Pancreas (tissue), 10 donors: ENCODE results near the gene ALOX5AP. TPM values are rescaled to one million over a fixed set of nuclear protein-coding genes. Genes with fewer than 3 reads are reported as not detected.

Source experiments
- ATAC-seq, 4 donors: fragments of 200-7000 bp; cut with Tn5 transposase; one replicate each; pipeline versions ENCODE4 v1.8.0 to v1.9.1; 2020; ENCODE audit warnings: mild to moderate bottlenecking in 4 of 4, moderate library complexity in 4 of 4
- DNase-seq, 6 donors: peaks; one replicate each; pipeline ENCODE4 v3.0.0-alpha.2; 2020
- FAIRE-seq: peaks from 2 replicates; lab custom pipeline; 2012; peaks lifted over from hg19 to GRCh38; lab: Jason Lieb, UNC
- H3K27ac ChIP-seq, 4 donors: fragments of 200-600 bp; sonication (generic); 1 replicate in 3 of 4; 2 replicates in 1 of 4; pipeline versions ENCODE4 v1.5.0 to v1.8.0; 2020
- H3K27me3 ChIP-seq, 4 donors: fragments of 200-600 bp; one replicate each; pipeline ENCODE4 v1.8.0; 2021
- H3K36me3 ChIP-seq, 3 donors: fragments of 200-600 bp; sonication (generic) in 1 of 3; one replicate each; pipeline versions ENCODE4 v1.5.0 to v1.8.0; 2020 to 2021
- H3K4me1 ChIP-seq, 3 donors: fragments of 200-600 bp; one replicate each; pipeline ENCODE4 v1.8.0; 2021
- H3K4me3 ChIP-seq, 4 donors: fragments of 200-600 bp; sonication (generic) in 2 of 4; one replicate each; pipeline versions ENCODE4 v1.5.0 to v1.8.0; 2020 to 2021
- H3K9me3 ChIP-seq, 4 donors: fragments of 200-600 bp; one replicate each; pipeline ENCODE4 v1.8.0; 2021
- CTCF ChIP-seq, 4 donors: fragments of 200-600 bp; sonication (generic) in 3 of 4; IDR thresholded peaks; one replicate each; pipeline versions ENCODE4 v1.5.0 to v1.8.0; 2021; ENCODE audit warnings: antibody characterized with exemption in 4 of 4
- WGBS, 2 donors: extraction: QIAGEN DNeasy Blood & Tissue Kit; methylation state at CpG; one replicate each; pipeline ENCODE4 v1.1.7; 2013; 5-methylcytosine and 5-hydroxymethylcytosine counted together
- intact Hi-C, 3 donors: fragments of 100-400 bp; cut with DNase I; formaldehyde crosslinking; loops; one replicate each; pipeline versions ENCODE4 v1.11.1 to v1.14.2; 2022
- polyA plus RNA-seq, 2 donors: library from polyadenylated mRNA; stranded (reverse); fragments of 200-250 nt; gene quantifications; one replicate each; pipeline ENCODE4 v1.2.3, GENCODE V29; 2013
- total RNA-seq, 6 donors: library from RNA; stranded (reverse); fragmentation: NEBNext Ultra II Directional in 4 of 6; extraction: Animal tissue kit (Norgen Biotek cat#: 25700) in 4 of 6; gene quantifications; one replicate each; pipeline versions ENCODE4 v1.2.1 to v1.2.4, GENCODE V29; 2021 to 2023
- donor health status: healthy with polysubstance abuse.
- donor health status: DM: no; HTN: no; CAD: no; lungs with moderate emphysema.
- donor health status: DM: no; HTN: no; CAD: no.
- donor health status: control.
- donor health status: control.
- donor health status: Bipolar disorder and iron deficiency.
- donor health status: DM: yes; HTN: yes; CAD: no.
- donor health status: DM: no; HTN: no; CAD: no.
- donor health status: DM: no; HTN: no; CAD: no.
- donor health status: DM: yes; HTN: yes; CAD: no.

ALOX5AP gene
- total and polyA plus RNA-seq, 8 donors: 1.3 to 33.2 (median 3.6) TPM

GRCh38 chr13:30757026-30757742 lies 21.8 kb downstream of the ALOX5AP start:
- no peaks in the 10 kb centered on the region for H3K36me3 ChIP-seq
- no peak for FAIRE-seq
- peaks cover 0 to 3% (median 0%) of the 10 kb centered on the region in 3 donors for H3K4me1 ChIP-seq
- TF ChIP-seq CTCF (IDR thresholded peaks at IDR 0.05): no peak
- no peak overlapping the region for H3K4me3 ChIP-seq
- ATAC-seq: no peak
- H3K27me3 ChIP-seq: no peaks in the 10 kb centered on the region
- H3K27ac ChIP-seq: no peak overlapping the region
- intact Hi-C loops: no loop called here
- WGBS, 2 donors: 58 to 59% methylated on average over 9 of the region's 9 CpGs
- DNase-seq: no peak
- H3K9me3 ChIP-seq: no peaks in the 10 kb centered on the region

GRCh38 chr13:30759748-30760147 lies 24.4 kb downstream of the ALOX5AP start:
- intact Hi-C loops: no loop called here
- Histone ChIP-seq H3K4me1 (no peaks in the 10 kb centered on the region), H3K27ac (no peak overlapping the region), H3K9me3 (no peaks in the 10 kb centered on the region), H3K36me3 (no peaks in the 10 kb centered on the region), H3K4me3 (no peak overlapping the region), H3K27me3 (no peaks in the 10 kb centered on the region)
- ATAC-seq (no peak), FAIRE-seq (no peak), DNase-seq (no peak)
- TF ChIP-seq CTCF (IDR thresholded peaks at IDR 0.05): no peak
- WGBS, 2 donors: 86 to 92% methylated on average over 3 of the region's 3 CpGs

GRCh38 chr13:30762643-30763042 lies 27.3 kb downstream of the ALOX5AP start:
- DNase-seq: no peak
- Histone ChIP-seq H3K9me3 (no peaks in the 10 kb centered on the region), H3K36me3 (no peaks in the 10 kb centered on the region), H3K27me3 (no peaks in the 10 kb centered on the region), H3K4me1 (no peaks in the 10 kb centered on the region), H3K4me3 (no peak overlapping the region), H3K27ac (no peak overlapping the region)
- FAIRE-seq: no peak
- no peak for ATAC-seq
- TF ChIP-seq CTCF (IDR thresholded peaks at IDR 0.05): no peak
- 80 to 87% methylated on average over 4 of the region's 4 CpGs for WGBS, 2 donors
- intact Hi-C loops: no loop called here

GRCh38 chr13:30763786-30764413 lies 28.6 kb downstream of the ALOX5AP start:
- intact Hi-C loops: no loop called here
- ATAC-seq (no peak), FAIRE-seq (no peak), DNase-seq (no peak)
- H3K4me3 ChIP-seq: no peak overlapping the region
- no peaks in the 10 kb centered on the region for H3K27me3 ChIP-seq
- H3K36me3 ChIP-seq: no peaks in the 10 kb centered on the region
- no peaks in the 10 kb centered on the region for H3K4me1 ChIP-seq
- H3K27ac ChIP-seq: no peak overlapping the region
- TF ChIP-seq CTCF (IDR thresholded peaks at IDR 0.05): no peak
- 80 to 84% methylated on average over 8 of the region's 8 CpGs for WGBS, 2 donors
- H3K9me3 ChIP-seq: no peaks in the 10 kb centered on the region

GRCh38 chr13:30766231-30766630 lies 30.9 kb downstream of the ALOX5AP start:
- no peaks in the 10 kb centered on the region for H3K36me3 ChIP-seq
- H3K4me3 ChIP-seq: no peak overlapping the region
- DNase-seq: no peak
- no peaks in the 10 kb centered on the region for H3K4me1 ChIP-seq
- FAIRE-seq: no peak
- no peak overlapping the region for H3K27ac ChIP-seq
- 79 to 95% methylated on average over 2 of the region's 2 CpGs for WGBS, 2 donors
- TF ChIP-seq CTCF (IDR thresholded peaks at IDR 0.05): no peak
- intact Hi-C loops: no loop called here
- no peak for ATAC-seq
- no peaks in the 10 kb centered on the region for H3K9me3 ChIP-seq
- H3K27me3 ChIP-seq: no peaks in the 10 kb centered on the region
